ENCODE measurements around the gene KLHL4. TPM values are rescaled to one million over a fixed set of nuclear protein-coding genes. Genes with fewer than 3 reads are reported as not detected.

KLHL4 gene
- total RNA-seq, 1 donor from 2014 or later, result not detected

DNA sequence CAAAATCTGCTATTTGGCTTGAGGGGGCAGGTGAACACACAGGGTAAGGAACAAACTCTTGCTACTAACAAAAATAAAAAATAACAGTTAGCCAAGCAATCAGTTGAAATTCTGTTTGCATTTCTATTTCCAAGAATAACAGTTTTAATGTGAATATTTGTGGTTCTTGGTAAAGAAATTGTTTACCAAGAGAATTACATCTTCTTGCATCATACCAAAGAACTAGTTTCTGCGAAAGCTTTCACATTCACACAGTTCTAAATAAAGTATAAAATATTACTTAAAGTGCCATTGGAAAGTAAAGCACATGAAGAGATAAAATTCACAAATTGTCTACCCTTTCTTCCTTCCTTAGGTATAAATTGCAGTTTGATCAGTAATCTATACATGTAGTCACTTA is 54.4 kb downstream of the KLHL4 start:
- Mint-ChIP-seq H3K36me3 (ENCODE audit: low read depth) (no peaks in the 10 kb centered on the region), H3K27ac (no peak overlapping the region), H3K9me3 (no peaks in the 10 kb centered on the region), H3K4me3 (no peak overlapping the region), H3K4me1 (no peaks in the 10 kb centered on the region), H3K27me3 (no peaks in the 10 kb centered on the region)
- intact Hi-C loops (cut with micrococcal nuclease), result no loop called here
- no peak for DNase-seq
- ATAC-seq (ENCODE audit: low read depth), result no peak
- TF ChIP-seq, protein P1, sequence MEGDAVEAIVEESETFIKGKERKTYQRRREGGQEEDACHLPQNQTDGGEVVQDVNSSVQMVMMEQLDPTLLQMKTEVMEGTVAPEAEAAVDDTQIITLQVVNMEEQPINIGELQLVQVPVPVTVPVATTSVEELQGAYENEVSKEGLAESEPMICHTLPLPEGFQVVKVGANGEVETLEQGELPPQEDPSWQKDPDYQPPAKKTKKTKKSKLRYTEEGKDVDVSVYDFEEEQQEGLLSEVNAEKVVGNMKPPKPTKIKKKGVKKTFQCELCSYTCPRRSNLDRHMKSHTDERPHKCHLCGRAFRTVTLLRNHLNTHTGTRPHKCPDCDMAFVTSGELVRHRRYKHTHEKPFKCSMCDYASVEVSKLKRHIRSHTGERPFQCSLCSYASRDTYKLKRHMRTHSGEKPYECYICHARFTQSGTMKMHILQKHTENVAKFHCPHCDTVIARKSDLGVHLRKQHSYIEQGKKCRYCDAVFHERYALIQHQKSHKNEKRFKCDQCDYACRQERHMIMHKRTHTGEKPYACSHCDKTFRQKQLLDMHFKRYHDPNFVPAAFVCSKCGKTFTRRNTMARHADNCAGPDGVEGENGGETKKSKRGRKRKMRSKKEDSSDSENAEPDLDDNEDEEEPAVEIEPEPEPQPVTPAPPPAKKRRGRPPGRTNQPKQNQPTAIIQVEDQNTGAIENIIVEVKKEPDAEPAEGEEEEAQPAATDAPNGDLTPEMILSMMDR (IDR thresholded peaks at IDR 0.05), result no peak
- ChIA-PET CTCF (no interaction called here), POLR2A (no interaction called here)

DNA sequence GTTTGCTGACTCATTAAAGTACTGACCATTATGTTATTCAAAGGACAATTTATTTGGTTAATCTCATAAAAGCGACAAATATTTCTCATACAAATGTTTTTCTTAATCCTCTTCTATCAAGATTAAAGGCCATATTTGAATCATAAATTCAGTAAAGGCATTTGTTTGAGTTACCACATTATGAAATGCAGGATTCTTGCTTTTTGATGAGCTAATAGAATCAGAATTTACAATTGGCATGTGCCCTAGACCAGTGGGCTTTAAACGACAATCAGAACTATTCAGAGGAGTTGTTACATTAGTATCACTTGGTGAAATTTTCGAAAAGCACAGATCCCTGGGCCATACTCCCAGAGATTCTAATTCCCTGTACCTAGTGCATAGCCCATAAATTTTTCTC is 55.3 kb downstream of the KLHL4 start:
- no peak overlapping the region for H3K27ac Mint-ChIP-seq
- TF ChIP-seq, protein P1 (IDR thresholded peaks at IDR 0.05), result no peak
- no peak for DNase-seq
- H3K9me3 Mint-ChIP-seq, result no peaks in the 10 kb centered on the region
- no peaks in the 10 kb centered on the region for H3K36me3 Mint-ChIP-seq (ENCODE audit: low read depth)
- CTCF ChIA-PET, result no interaction called here
- no peaks in the 10 kb centered on the region for H3K4me1 Mint-ChIP-seq
- POLR2A ChIA-PET, result no interaction called here
- no peak overlapping the region for H3K4me3 Mint-ChIP-seq
- no peak for ATAC-seq (ENCODE audit: low read depth)
- no peaks in the 10 kb centered on the region for H3K27me3 Mint-ChIP-seq
- intact Hi-C loops (cut with micrococcal nuclease), result no loop called here

DNA sequence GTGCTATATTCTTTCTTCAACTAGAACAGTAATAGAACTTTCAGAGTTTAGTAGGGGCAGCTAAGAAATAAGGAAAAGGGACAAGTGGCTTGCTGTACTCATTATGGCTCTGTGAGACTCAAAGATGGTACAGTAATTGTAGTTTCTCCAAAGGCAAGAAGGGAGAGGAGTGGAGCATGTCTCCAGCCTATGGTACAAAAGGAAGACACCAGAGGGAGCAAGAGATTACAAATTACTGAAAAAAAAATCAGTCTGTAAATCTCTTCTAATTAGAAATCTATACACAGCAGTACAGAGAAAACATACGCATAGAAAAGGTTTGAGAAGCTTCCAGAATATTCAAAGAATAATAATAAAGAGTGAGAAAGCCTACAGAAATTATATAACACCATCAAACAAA is 61.4 kb downstream of the KLHL4 start:
- H3K4me3 Mint-ChIP-seq, result no peak overlapping the region
- TF ChIP-seq, protein P1 (IDR thresholded peaks at IDR 0.05), result no peak
- no peaks in the 10 kb centered on the region for H3K27me3 Mint-ChIP-seq
- H3K27ac Mint-ChIP-seq, result no peak overlapping the region
- POLR2A ChIA-PET, result no interaction called here
- H3K36me3 Mint-ChIP-seq (ENCODE audit: low read depth), result no peaks in the 10 kb centered on the region
- DNase-seq (no peak), ATAC-seq (ENCODE audit: low read depth) (no peak)
- no peaks in the 10 kb centered on the region for H3K4me1 Mint-ChIP-seq
- no peaks in the 10 kb centered on the region for H3K9me3 Mint-ChIP-seq
- intact Hi-C loops (cut with micrococcal nuclease), result no loop called here
- CTCF ChIA-PET, result no interaction called here

GRCh38 chrX:87580862-87581261 is 63.3 kb downstream of the KLHL4 start:
- no peak for DNase-seq
- ChIA-PET CTCF (no interaction called here), POLR2A (no interaction called here)
- Mint-ChIP-seq H3K9me3 (no peaks in the 10 kb centered on the region), H3K36me3 (ENCODE audit: low read depth) (no peaks in the 10 kb centered on the region), H3K27me3 (no peaks in the 10 kb centered on the region), H3K4me3 (no peak overlapping the region), H3K4me1 (no peaks in the 10 kb centered on the region), H3K27ac (no peak overlapping the region)
- no peak for ATAC-seq (ENCODE audit: low read depth)
- TF ChIP-seq, protein P1 (IDR thresholded peaks at IDR 0.05), result no peak
- intact Hi-C loops (cut with micrococcal nuclease), result no loop called here

DNA sequence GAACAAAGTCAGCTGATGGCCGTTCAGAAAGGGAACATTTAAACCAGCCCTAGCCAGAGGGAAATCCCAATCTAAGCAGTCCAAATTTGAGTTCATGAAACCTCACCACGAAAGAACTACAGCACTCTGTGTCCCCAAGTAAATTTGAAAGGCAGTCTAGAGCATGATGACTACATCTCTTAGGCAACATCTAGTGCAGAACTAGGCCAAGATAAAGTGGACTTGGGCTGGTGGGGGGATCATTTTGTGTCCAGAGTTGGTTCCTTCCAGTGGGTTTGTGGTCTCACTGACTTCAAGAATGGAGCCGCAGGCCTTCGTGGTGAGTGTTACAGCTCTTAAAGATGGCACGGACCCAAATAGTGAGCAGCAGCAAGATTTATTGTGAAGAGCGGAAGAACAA is 64.9 kb downstream of the KLHL4 start:
- intact Hi-C loops (cut with micrococcal nuclease), result no loop called here
- TF ChIP-seq, protein P1 (IDR thresholded peaks at IDR 0.05), result no peak
- H3K27ac Mint-ChIP-seq, result no peak overlapping the region
- H3K36me3 Mint-ChIP-seq (ENCODE audit: low read depth), result no peaks in the 10 kb centered on the region
- POLR2A ChIA-PET, result no interaction called here
- no peaks in the 10 kb centered on the region for H3K27me3 Mint-ChIP-seq
- CTCF ChIA-PET, result no interaction called here
- ATAC-seq (ENCODE audit: low read depth), result no peak
- no peaks in the 10 kb centered on the region for H3K4me1 Mint-ChIP-seq
- H3K4me3 Mint-ChIP-seq, result no peak overlapping the region
- no peaks in the 10 kb centered on the region for H3K9me3 Mint-ChIP-seq
- DNase-seq, result no peak

Data from activated B cell treated with CpG ODN at 0.5 μM for 24 hours (primary cell).